OCI-LY1 (cell line): ENCODE results near the gene HDGFL3.

ENCODE experiments used
- EZH2 ChIP-seq: fragments of 200-600 bp; sonication (generic), shearing (Covaris generic); IDR thresholded peaks from 2 replicates; pipeline ENCODE4 v1.8.0; 2017; ENCODE audit warnings: borderline replicate concordance, mixed run types, mild to moderate bottlenecking, antibody characterized with exemption, low read length, moderate library complexity, mixed read lengths
- TF ChIP-seq, protein P1 (sequence below): fragments of 200-600 bp; sonication (generic), shearing (Covaris generic); IDR thresholded peaks from 2 replicates; pipeline ENCODE4 v1.5.1; 2017; ENCODE audit warnings: mild to moderate bottlenecking, antibody characterized with exemption, low read length, moderate library complexity, mixed read lengths

DNA sequence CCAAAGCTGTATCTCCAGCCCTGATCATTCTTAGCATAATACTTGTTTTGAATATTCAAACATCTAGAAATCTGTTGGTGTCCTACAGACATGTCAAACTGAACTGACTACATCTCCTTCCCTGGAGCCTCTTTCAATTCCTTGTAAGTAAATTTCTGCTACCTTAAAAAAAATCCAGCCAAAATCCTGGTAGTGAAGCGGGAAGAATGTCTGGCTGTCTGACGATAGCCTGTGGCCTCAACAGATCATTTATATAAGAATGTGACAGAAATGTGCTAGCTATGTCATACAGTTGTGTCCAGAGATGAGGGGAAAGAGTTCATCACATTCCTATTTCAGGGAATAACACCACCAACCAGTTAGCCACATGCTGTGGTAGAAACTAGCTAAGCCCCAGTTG, 118.7 kb downstream of the HDGFL3 start:
- TF ChIP-seq, protein P1, sequence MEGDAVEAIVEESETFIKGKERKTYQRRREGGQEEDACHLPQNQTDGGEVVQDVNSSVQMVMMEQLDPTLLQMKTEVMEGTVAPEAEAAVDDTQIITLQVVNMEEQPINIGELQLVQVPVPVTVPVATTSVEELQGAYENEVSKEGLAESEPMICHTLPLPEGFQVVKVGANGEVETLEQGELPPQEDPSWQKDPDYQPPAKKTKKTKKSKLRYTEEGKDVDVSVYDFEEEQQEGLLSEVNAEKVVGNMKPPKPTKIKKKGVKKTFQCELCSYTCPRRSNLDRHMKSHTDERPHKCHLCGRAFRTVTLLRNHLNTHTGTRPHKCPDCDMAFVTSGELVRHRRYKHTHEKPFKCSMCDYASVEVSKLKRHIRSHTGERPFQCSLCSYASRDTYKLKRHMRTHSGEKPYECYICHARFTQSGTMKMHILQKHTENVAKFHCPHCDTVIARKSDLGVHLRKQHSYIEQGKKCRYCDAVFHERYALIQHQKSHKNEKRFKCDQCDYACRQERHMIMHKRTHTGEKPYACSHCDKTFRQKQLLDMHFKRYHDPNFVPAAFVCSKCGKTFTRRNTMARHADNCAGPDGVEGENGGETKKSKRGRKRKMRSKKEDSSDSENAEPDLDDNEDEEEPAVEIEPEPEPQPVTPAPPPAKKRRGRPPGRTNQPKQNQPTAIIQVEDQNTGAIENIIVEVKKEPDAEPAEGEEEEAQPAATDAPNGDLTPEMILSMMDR, result no peak
- no peak for TF ChIP-seq EZH2
